Panc1 (cell line): ENCODE results near the gene SERINC3. TPM values are rescaled to one million over a fixed set of nuclear protein-coding genes. Genes with fewer than 3 reads are reported as not detected.

Source experiments
- ATAC-seq: fragments of 200-7000 bp; cut with Tn5 transposase; 2 replicates; pipeline ENCODE4 v1.9.1; 2020; ENCODE audit warnings: mild to moderate bottlenecking, moderate library complexity
- BruUV-seq: library from RNA; stranded (reverse); fragments of 400-500 nt; replicated peaks from 2 replicates; lab custom pipeline; 2021; lab: Mats Ljungman, UMichigan
- CTCF ChIA-PET: fragments of 300-600 bp; sonication (Branson Sonifier 250); formaldehyde crosslinking; loops from one replicate; lab custom pipeline; 2022; ENCODE audit warnings: antibody characterized with exemption; lab: Charles Lee
- POLR2A ChIA-PET: fragments of 300-600 bp; sonication (Branson Sonifier 250); formaldehyde crosslinking; loops from one replicate; lab custom pipeline; 2022; ENCODE audit warnings: antibody characterized with exemption; lab: Charles Lee
- DNase-seq: peaks from one replicate; pipeline ENCODE4 v3.0.0-alpha.2; 2010; ENCODE audit warnings: low read depth, low spot score
- H3K27ac ChIP-seq: 2 replicates; pipeline ENCODE4 v1.5.1; 2011; ENCODE audit warnings: mild to moderate bottlenecking, low read length, inconsistent platforms
- H3K27me3 ChIP-seq: fragments of 200-500 bp; sonication (Bioruptor generic); 2 replicates; pipeline ENCODE4 v1.6.0; 2014; ENCODE audit warnings: low read length, inconsistent platforms; ENCODE audit not compliant: control insufficient read depth, insufficient read depth
- H3K36me3 ChIP-seq: fragments of 200-500 bp; sonication (Bioruptor generic); 2 replicates; pipeline ENCODE4 v1.5.1; 2014; ENCODE audit warnings: inconsistent platforms, mild to moderate bottlenecking, low read length, moderate library complexity; ENCODE audit not compliant: control insufficient read depth, insufficient read depth
- H3K4me1 ChIP-seq: 2 replicates; pipeline ENCODE4 v1.5.1; 2011; ENCODE audit warnings: inconsistent platforms, mild to moderate bottlenecking, low read length, moderate library complexity; ENCODE audit not compliant: control insufficient read depth, insufficient read depth
- H3K4me3 ChIP-seq, 2 experiments: 2 replicates each; pipeline ENCODE4 v1.5.1; 2011 to 2012; ENCODE audit warnings: low read depth in 2 of 2, low read length in 2 of 2, mild to moderate bottlenecking in 2 of 2, inconsistent platforms in 1 of 2, moderate library complexity in 1 of 2
- H3K9me3 ChIP-seq: fragments of 200-500 bp; sonication (Bioruptor generic); 2 replicates; pipeline ENCODE4 v1.5.1; 2014; ENCODE audit warnings: low read depth, mild to moderate bottlenecking, inconsistent platforms, low read length, moderate library complexity; ENCODE audit not compliant: control insufficient read depth, insufficient read depth
- CTCF ChIP-seq: fragments of 450-650 bp; IDR thresholded peaks from 2 replicates; pipeline ENCODE4 v1.5.1; 2017; ENCODE audit warnings: mild to moderate bottlenecking
- POLR2AphosphoS5 ChIP-seq: IDR thresholded peaks from 2 replicates; pipeline ENCODE4 v1.6.1; 2012; ENCODE audit warnings: mild to moderate bottlenecking, low read depth, low read length, moderate library complexity
- SIN3A ChIP-seq: IDR thresholded peaks from 2 replicates; pipeline ENCODE4 v1.6.1; 2012; ENCODE audit warnings: low read depth, mild to moderate bottlenecking, low read length, moderate library complexity, borderline replicate concordance; ENCODE audit not compliant: insufficient read depth
- in situ Hi-C: cut with HindIII; loops from 2 replicates; pipeline ENCODE4 v1.10.0; 2016; ENCODE audit warnings: low sequenced_read_pairs, low pct_unique_long_range_greater_than_20kb
- intact Hi-C: fragments of 100-400 bp; cut with micrococcal nuclease; formaldehyde crosslinking; loops from one replicate; pipeline ENCODE4 v1.10.0; 2022; ENCODE audit not compliant: unreplicated experiment
- total RNA-seq: library from RNA; stranded (reverse); gene quantifications from one replicate; pipeline ENCODE4 v1.2.1, GENCODE V29; 2021; ENCODE audit not compliant: unreplicated experiment
- TF ChIP-seq, protein P1 (sequence below), 2 experiments: IDR thresholded peaks; 2 replicates each; pipeline ENCODE4 v1.6.1; 2011 to 2012; ENCODE audit warnings: low read depth in 2 of 2, control low read depth in 1 of 2, low read length in 1 of 2, mild to moderate bottlenecking in 1 of 2, moderate library complexity in 1 of 2; ENCODE audit not compliant: insufficient read depth in 1 of 2

The SERINC3 gene
- total RNA-seq, 1 experiment from 2014 or later, result 76.4 TPM

- ChIA-PET CTCF (no interaction called here), POLR2A (no interaction called here)
- BruUV-seq, result no TSS peak
- DNase-seq, result no peak
- Histone ChIP-seq H3K9me3 (no peaks in the 10 kb centered on the region), H3K27me3 (no peaks in the 10 kb centered on the region), H3K36me3 (no peaks in the 10 kb centered on the region), H3K27ac (no peak overlapping the region), H3K4me1 (no peaks in the 10 kb centered on the region), H3K4me3 (no peak overlapping the region)
- intact Hi-C loops (loop anchor here (5.0 kb wide), 1 partner anchor 239 kb away; no protein-coding TSS in a partner anchor), in situ Hi-C loops (no loop called here)
- ATAC-seq, result no peak
- no peak for TF ChIP-seq CTCF
Measured at GRCh38 chr20:44456611-44457010, 65.3 kb downstream of the SERINC3 start.

DNA sequence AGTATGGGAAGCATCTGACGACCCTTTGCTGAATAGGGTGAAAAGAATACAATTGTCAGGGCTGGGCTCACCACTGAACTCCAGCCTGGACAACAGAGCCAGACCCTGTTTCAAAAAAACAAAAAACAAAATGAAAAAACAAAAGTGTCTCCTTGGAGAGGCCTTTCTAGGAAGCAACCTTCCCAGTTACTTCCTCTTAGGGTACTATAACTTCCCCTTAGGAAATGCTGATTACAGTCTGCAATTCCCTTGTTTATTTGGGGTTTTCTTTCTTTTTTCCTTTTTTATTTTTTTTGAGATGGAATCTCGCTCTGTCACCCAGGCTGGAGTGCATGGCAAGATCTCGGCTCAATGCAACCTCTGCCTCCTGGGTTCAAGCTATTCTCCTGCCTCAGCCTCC, 66.7 kb downstream of the SERINC3 start:
- Histone ChIP-seq H3K4me3 (no peak overlapping the region), H3K9me3 (no peaks in the 10 kb centered on the region), H3K27me3 (no peaks in the 10 kb centered on the region), H3K4me1 (no peaks in the 10 kb centered on the region), H3K36me3 (no peaks in the 10 kb centered on the region), H3K27ac (no peak overlapping the region)
- DNase-seq (no peak), ATAC-seq (no peak)
- ChIA-PET POLR2A (no interaction called here), CTCF (no interaction called here)
- no peak for TF ChIP-seq CTCF
- no peak for TF ChIP-seq POLR2AphosphoS5
- TF ChIP-seq, protein P1, sequence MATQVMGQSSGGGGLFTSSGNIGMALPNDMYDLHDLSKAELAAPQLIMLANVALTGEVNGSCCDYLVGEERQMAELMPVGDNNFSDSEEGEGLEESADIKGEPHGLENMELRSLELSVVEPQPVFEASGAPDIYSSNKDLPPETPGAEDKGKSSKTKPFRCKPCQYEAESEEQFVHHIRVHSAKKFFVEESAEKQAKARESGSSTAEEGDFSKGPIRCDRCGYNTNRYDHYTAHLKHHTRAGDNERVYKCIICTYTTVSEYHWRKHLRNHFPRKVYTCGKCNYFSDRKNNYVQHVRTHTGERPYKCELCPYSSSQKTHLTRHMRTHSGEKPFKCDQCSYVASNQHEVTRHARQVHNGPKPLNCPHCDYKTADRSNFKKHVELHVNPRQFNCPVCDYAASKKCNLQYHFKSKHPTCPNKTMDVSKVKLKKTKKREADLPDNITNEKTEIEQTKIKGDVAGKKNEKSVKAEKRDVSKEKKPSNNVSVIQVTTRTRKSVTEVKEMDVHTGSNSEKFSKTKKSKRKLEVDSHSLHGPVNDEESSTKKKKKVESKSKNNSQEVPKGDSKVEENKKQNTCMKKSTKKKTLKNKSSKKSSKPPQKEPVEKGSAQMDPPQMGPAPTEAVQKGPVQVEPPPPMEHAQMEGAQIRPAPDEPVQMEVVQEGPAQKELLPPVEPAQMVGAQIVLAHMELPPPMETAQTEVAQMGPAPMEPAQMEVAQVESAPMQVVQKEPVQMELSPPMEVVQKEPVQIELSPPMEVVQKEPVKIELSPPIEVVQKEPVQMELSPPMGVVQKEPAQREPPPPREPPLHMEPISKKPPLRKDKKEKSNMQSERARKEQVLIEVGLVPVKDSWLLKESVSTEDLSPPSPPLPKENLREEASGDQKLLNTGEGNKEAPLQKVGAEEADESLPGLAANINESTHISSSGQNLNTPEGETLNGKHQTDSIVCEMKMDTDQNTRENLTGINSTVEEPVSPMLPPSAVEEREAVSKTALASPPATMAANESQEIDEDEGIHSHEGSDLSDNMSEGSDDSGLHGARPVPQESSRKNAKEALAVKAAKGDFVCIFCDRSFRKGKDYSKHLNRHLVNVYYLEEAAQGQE (IDR thresholded peaks at IDR 0.05; ENCODE audit: insufficient read depth in 1 of 2, low read depth in 2 of 2, low read length in 1 of 2), result no peak
- in situ Hi-C loops (no loop called here), intact Hi-C loops (loop anchor here (5.0 kb wide), 1 partner anchor 238 kb away; no protein-coding TSS in a partner anchor)
- no TSS peak for BruUV-seq

DNA sequence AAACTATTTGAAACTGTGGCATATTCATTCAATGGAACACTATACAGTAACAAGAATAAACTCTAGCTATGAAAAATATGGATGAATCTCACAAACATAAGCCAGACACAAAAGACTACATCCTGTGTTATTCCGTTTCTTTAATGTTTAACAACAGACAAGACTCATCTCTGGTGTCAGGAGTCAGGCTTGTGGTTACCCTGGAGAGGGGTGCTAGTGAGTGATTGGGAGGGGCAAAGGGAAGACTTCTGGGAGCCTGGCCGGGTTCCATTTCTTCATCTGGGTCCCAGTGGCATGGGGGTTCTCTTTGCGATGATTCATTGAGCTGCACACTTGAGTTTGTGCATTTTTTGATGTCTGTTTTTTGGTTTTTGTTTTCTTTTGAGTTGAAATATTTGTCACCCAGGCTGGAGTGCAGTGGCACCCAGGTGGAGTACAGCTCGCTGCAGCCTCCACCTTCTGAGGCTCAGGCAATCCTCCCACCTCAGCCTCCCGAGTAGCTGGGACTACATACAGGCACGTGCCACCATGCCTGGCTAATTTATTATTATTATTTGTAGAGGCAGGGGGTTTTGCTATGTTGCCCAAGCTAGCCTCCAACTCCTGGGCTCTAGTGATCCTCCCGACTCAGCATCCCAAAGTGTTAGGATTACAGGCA, 67.4 kb downstream of the SERINC3 start:
- H3K9me3 ChIP-seq, result no peaks in the 10 kb centered on the region
- H3K4me1 ChIP-seq, result no peaks in the 10 kb centered on the region
- intact Hi-C loops (no loop called here), in situ Hi-C loops (no loop called here)
- no peaks in the 10 kb centered on the region for H3K27me3 ChIP-seq
- no peak for TF ChIP-seq SIN3A
- TF ChIP-seq, protein P1 (IDR thresholded peaks at IDR 0.05; ENCODE audit: insufficient read depth in 1 of 2, low read depth in 2 of 2, low read length in 1 of 2), result no peak
- ChIA-PET CTCF (no interaction called here), POLR2A (no interaction called here)
- H3K27ac ChIP-seq, result no peak overlapping the region
- no peak overlapping the region for H3K4me3 ChIP-seq
- ATAC-seq (no peak), DNase-seq (no peak)
- no peaks in the 10 kb centered on the region for H3K36me3 ChIP-seq
- no TSS peak for BruUV-seq
